ENCODE measurements around the gene MGST3. TPM values are rescaled to one million over a fixed set of nuclear protein-coding genes. Genes with fewer than 3 reads are reported as not detected.

MGST3 gene
- total RNA-seq (2012; rRNA removed): 132 and 159 TPM in 2 replicates
- 213 and 284 TPM in 2 replicates for polyA plus RNA-seq (2012; rRNA removed)
- polyA plus RNA-seq (2012; cell fraction: cytosol; rRNA removed): 205 and 256 TPM in 2 replicates
- 46.8 and 155 TPM in 2 replicates for polyA plus RNA-seq (2012; cell fraction: nucleus; rRNA removed; ENCODE audit: low replicate concordance)
- Bru-seq, nascent RNA: percentile 77 among the genes with signal in this experiment
- percentile 82 among the genes with signal in this experiment for BruChase-seq, experiment 1, labeled RNA remaining after a 6-hour chase
- percentile 86 among the genes with signal in this experiment for BruChase-seq, experiment 2, labeled RNA remaining after a 2-hour chase
- long read RNA-seq, transcript MGST3-205 (6 exons, 1,015 nt): major isoform, 49 of 57 reads
- long read RNA-seq, partial matches to known transcripts: 2 of 57 reads
- long read RNA-seq, other reads (novel, unspliced or antisense): 3 of 57 reads

GRCh38 chr1:165630629-165631341 is at the start of gene MGST3:
MGST3 (plus strand) TSS chr1:165631234; CDS start chr1:165649848, 18,614 bp downstream.
- ATAC-seq (ENCODE audit: low read depth) (peak; percentile 93), DNase-seq (peak; percentile 95)
- Histone ChIP-seq H3K36me3 (ENCODE audit: control insufficient read depth, insufficient read depth, low read length) (no peaks in the 10 kb centered on the region; the same call in 1 of the 2 replicates), H2AK5ac (ENCODE audit: low read depth, low read length) (peak within 1 kb of the TSS; percentile 29; the same call in 1 of the 2 replicates), H3K4me3 (ENCODE audit: insufficient read depth, low read depth, low read length) (peak within 1 kb of the TSS; percentile 74), H2AFZ (replicated peaks; ENCODE audit: low read length, poor library complexity) (peak within 1 kb of the TSS; percentile 98), H2BK120ac (ENCODE audit: low read depth, low read length) (peak within 1 kb of the TSS; percentile 99), H3K4me1 (ENCODE audit: control insufficient read depth, insufficient read depth, low read length) (peaks cover 2% of the 10 kb centered on the region), H3K27me3 (ENCODE audit: control insufficient read depth, insufficient read depth, low read length) (no peaks in the 10 kb centered on the region), H3K9me3 (ENCODE audit: control insufficient read depth, insufficient read depth, low read length) (no peaks in the 10 kb centered on the region), H3K9ac (ENCODE audit: low read depth, low read length) (peak within 1 kb of the TSS; percentile 82), H3K9me1 (ENCODE audit: insufficient read depth, low read length) (no peaks in the 10 kb centered on the region; the same call in none of the 2 replicates), H4K8ac (ENCODE audit: low read depth in 2 of 2, low read length in 2 of 2) (peak within 1 kb of the TSS; percentile 19 to 99), H2BK15ac (ENCODE audit: low read depth, low read length) (peak within 1 kb of the TSS; percentile 97; the same call in 2 of the 3 replicates), H3K14ac (replicated peaks; ENCODE audit: low read depth, low read length) (peak within 1 kb of the TSS; percentile 99), H2AK9ac (replicated peaks; ENCODE audit: low read depth, low read length, poor library complexity) (peak within 1 kb of the TSS; percentile 87), H3K4me2 (ENCODE audit: low read depth, low read length) (peak within 1 kb of the TSS; percentile 95), H3K18ac (ENCODE audit: low read depth, low read length) (peak within 1 kb of the TSS; percentile 94), H4K91ac (ENCODE audit: insufficient read depth, low read depth, low read length) (peak within 1 kb of the TSS; percentile 98), H3K23ac (ENCODE audit: low read depth, low read length) (peak within 1 kb of the TSS; percentile 98), H2BK5ac (ENCODE audit: low read depth, low read length, poor library complexity, severe bottlenecking) (peak within 1 kb of the TSS; percentile 90), H3K56ac (ENCODE audit: extremely low read depth, insufficient read depth, low read length) (peak within 1 kb of the TSS; percentile 97), H2BK20ac (ENCODE audit: low read depth, low read length) (peak within 1 kb of the TSS; percentile 99), H4K20me1 (ENCODE audit: insufficient read depth, low read length) (peaks cover 36% of the 10 kb centered on the region), H3K4ac (ENCODE audit: low read depth, low read length) (peak within 1 kb of the TSS; percentile 98), H3K27ac (ENCODE audit: insufficient read depth, low read length) (peak within 1 kb of the TSS; percentile 88), H4K5ac (ENCODE audit: low read depth, low read length) (peak within 1 kb of the TSS; percentile 84), H3K79me1 (ENCODE audit: low read depth in 1 of 2, low read length in 2 of 2) (peaks cover 9 to 44% of the 10 kb centered on the region in 2 experiments)
- dilution Hi-C loops (cut with HindIII; ENCODE audit: low sequenced_read_pairs, unreplicated experiment): no loop called here
- BruUV-seq (replicated peaks): no TSS peak
- intact Hi-C loops (cut with micrococcal nuclease): loop anchor here (1.0 to 10.0 kb wide), 3 partner anchors 29 to 268 kb away; partner anchors contain the start of gene UCK2
- POLR2A ChIA-PET (ENCODE audit: unreplicated experiment): no interaction called here
- CTCF ChIA-PET: no interaction called here
- WGBS, 2 experiments (ENCODE audit: extremely low coverage in 2 of 2, insufficient read length in 1 of 2): 2% methylated on average over 25 of the region's 56 CpGs; no CpG with 5 or more reads in 1 of the 2 experiments
- in situ Hi-C loops (cut with MboI; ENCODE audit: low sequenced_read_pairs): no loop called here
- TF ChIP-seq, protein P1, sequence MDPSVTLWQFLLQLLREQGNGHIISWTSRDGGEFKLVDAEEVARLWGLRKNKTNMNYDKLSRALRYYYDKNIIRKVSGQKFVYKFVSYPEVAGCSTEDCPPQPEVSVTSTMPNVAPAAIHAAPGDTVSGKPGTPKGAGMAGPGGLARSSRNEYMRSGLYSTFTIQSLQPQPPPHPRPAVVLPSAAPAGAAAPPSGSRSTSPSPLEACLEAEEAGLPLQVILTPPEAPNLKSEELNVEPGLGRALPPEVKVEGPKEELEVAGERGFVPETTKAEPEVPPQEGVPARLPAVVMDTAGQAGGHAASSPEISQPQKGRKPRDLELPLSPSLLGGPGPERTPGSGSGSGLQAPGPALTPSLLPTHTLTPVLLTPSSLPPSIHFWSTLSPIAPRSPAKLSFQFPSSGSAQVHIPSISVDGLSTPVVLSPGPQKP (IDR thresholded peaks at IDR 0.05; ENCODE audit: borderline replicate concordance, low read depth, low read length): no peak
- TF ChIP-seq, protein P2, sequence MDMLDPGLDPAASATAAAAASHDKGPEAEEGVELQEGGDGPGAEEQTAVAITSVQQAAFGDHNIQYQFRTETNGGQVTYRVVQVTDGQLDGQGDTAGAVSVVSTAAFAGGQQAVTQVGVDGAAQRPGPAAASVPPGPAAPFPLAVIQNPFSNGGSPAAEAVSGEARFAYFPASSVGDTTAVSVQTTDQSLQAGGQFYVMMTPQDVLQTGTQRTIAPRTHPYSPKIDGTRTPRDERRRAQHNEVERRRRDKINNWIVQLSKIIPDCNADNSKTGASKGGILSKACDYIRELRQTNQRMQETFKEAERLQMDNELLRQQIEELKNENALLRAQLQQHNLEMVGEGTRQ (IDR thresholded peaks at IDR 0.05; ENCODE audit: low read depth, low read length): no peak
- peak; percentile 75; the same call in 1 of the 2 replicates for TF ChIP-seq MXI1 (IDR thresholded peaks at IDR 0.05; ENCODE audit: borderline replicate concordance, low read depth, low read length)
- TF ChIP-seq, protein P3, sequence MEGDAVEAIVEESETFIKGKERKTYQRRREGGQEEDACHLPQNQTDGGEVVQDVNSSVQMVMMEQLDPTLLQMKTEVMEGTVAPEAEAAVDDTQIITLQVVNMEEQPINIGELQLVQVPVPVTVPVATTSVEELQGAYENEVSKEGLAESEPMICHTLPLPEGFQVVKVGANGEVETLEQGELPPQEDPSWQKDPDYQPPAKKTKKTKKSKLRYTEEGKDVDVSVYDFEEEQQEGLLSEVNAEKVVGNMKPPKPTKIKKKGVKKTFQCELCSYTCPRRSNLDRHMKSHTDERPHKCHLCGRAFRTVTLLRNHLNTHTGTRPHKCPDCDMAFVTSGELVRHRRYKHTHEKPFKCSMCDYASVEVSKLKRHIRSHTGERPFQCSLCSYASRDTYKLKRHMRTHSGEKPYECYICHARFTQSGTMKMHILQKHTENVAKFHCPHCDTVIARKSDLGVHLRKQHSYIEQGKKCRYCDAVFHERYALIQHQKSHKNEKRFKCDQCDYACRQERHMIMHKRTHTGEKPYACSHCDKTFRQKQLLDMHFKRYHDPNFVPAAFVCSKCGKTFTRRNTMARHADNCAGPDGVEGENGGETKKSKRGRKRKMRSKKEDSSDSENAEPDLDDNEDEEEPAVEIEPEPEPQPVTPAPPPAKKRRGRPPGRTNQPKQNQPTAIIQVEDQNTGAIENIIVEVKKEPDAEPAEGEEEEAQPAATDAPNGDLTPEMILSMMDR (conservative IDR thresholded peaks at IDR 0.05; ENCODE audit: low read depth, low read length): no peak
- peak; percentile 55 for TF ChIP-seq CEBPB (IDR thresholded peaks at IDR 0.05; ENCODE audit: low read depth, low read length)
- TF ChIP-seq RCOR1 (IDR thresholded peaks at IDR 0.05; ENCODE audit: insufficient replicate concordance, low read length): no peak
- 0 out of 2 replicates have a peak, but pooled peaks have one; percentile 33 for TF ChIP-seq CHD1 (IDR thresholded peaks at IDR 0.05; ENCODE audit: low read depth, low read length)
- peak; percentile 48; the same call in 1 of the 2 replicates for TF ChIP-seq MAFK (IDR thresholded peaks at IDR 0.05; ENCODE audit: low read depth, low read length)
- TF ChIP-seq POLR2A (IDR thresholded peaks at IDR 0.05; ENCODE audit: low read depth, low read length): peak; percentile 42; the same call in 1 of the 2 replicates
- no peak for TF ChIP-seq FOS (IDR thresholded peaks at IDR 0.05; ENCODE audit: low read depth, low read length)
- no peak for TF ChIP-seq RFX5 (IDR thresholded peaks at IDR 0.05; ENCODE audit: low read depth, low read length)
- no peak for TF ChIP-seq SMC3 (IDR thresholded peaks at IDR 0.05; ENCODE audit: low read depth, low read length)
